GM12878 (cell line): Measurements from ENCODE around the gene NMT1. TPM values are rescaled to one million over a fixed set of nuclear protein-coding genes. Genes with fewer than 3 reads are reported as not detected.

Experiments used
- ASH2L ChIP-seq: fragments of 300-600, 200-600 bp; sonication (generic); IDR thresholded peaks from 2 replicates; pipeline ENCODE4 v1.6.1; 2017; ENCODE audit warnings: low read depth, mild to moderate bottlenecking, borderline replicate concordance
- ATF7 ChIP-seq: fragments of 450-650 bp; IDR thresholded peaks from 2 replicates; pipeline ENCODE4 v1.6.1; 2016; ENCODE audit warnings: low read depth, mild to moderate bottlenecking
- BCL3 ChIP-seq: IDR thresholded peaks from 2 replicates; pipeline ENCODE4 v1.6.1; 2011; ENCODE audit warnings: borderline replicate concordance, low read depth, mild to moderate bottlenecking, moderate library complexity, low read length; ENCODE audit not compliant: insufficient read depth, poor library complexity, severe bottlenecking
- CBFB ChIP-seq: IDR thresholded peaks from 2 replicates; pipeline ENCODE4 v1.6.1; 2016; ENCODE audit warnings: antibody characterized with exemption, low read depth
- CREM ChIP-seq: IDR thresholded peaks from 2 replicates; pipeline ENCODE4 v1.6.1; 2014; ENCODE audit warnings: antibody characterized with exemption, low read depth
- FOXM1 ChIP-seq: IDR thresholded peaks from 2 replicates; pipeline ENCODE4 v1.6.1; 2012; ENCODE audit warnings: low read depth, mild to moderate bottlenecking, inconsistent platforms, low read length, moderate library complexity
- IKZF1 ChIP-seq: fragments of 450-650 bp; conservative IDR thresholded peaks from 2 replicates; pipeline ENCODE4 v1.6.1; 2017; ENCODE audit warnings: antibody characterized with exemption, mild to moderate bottlenecking
- IRF3 ChIP-seq: fragments of 450-650 bp; IDR thresholded peaks from 2 replicates; pipeline ENCODE4 v1.6.1; 2014; ENCODE audit warnings: mild to moderate bottlenecking
- NBN ChIP-seq: fragments of 450-650 bp; IDR thresholded peaks from 2 replicates; pipeline ENCODE4 v1.6.1; 2016
- RUNX3 ChIP-seq: IDR thresholded peaks from 2 replicates; pipeline ENCODE4 v1.6.1; 2012; ENCODE audit warnings: low read length, inconsistent platforms
- SIN3A ChIP-seq: IDR thresholded peaks from 2 replicates; pipeline ENCODE4 v1.6.1; 2012; ENCODE audit warnings: low read depth, low read length, improper control_type of control experiment
- SRF ChIP-seq, 2 experiments: IDR thresholded peaks; 2 replicates each; pipeline ENCODE4 v1.6.1; 2011; ENCODE audit warnings: low read depth in 2 of 2, low read length in 2 of 2, mild to moderate bottlenecking in 1 of 2, moderate library complexity in 1 of 2
- STAT3 ChIP-seq: IDR thresholded peaks from 2 replicates; pipeline ENCODE4 v1.6.1; 2011; ENCODE audit warnings: low read depth, low read length, improper control_type of control experiment
- ZBED1 ChIP-seq: IDR thresholded peaks from 2 replicates; pipeline ENCODE4 v1.6.1; 2016; ENCODE audit warnings: borderline replicate concordance
- ZNF24 ChIP-seq: fragments of 450-650 bp; IDR thresholded peaks from 2 replicates; pipeline ENCODE4 v1.6.1; 2017; ENCODE audit warnings: antibody characterized with exemption, mild to moderate bottlenecking
- ZNF592 ChIP-seq: fragments of 450-650 bp; IDR thresholded peaks from 2 replicates; pipeline ENCODE4 v1.6.1; 2017; ENCODE audit warnings: mild to moderate bottlenecking, moderate library complexity
- polyA plus RNA-seq, 11 experiments: library from polyadenylated mRNA; depleted of rRNA in 4 of 11; unstranded in 6 of 11; stranded (reverse) in 5 of 11; fragments of >200 nt; fragmentation: Nextera tagmentation in 4 of 11; fragmentation: Illumina TruSeq in 1 of 11; extraction: Ambion mirVana in 4 of 11; extraction: Trizol in 1 of 11; gene quantifications; 1 replicate in 1 of 11; 2 replicates in 10 of 11; pipeline versions ENCODE4 v1.2.1 to v1.2.3, GENCODE V29; 2011 to 2016; ENCODE audit warnings: inconsistent platforms in 2 of 11, missing spikeins in 2 of 11, low read depth in 1 of 11
- total RNA-seq, 4 experiments: library from RNA; depleted of rRNA in 3 of 4; stranded (reverse); fragments of >200 nt in 3 of 4; fragmentation: Illumina TruSeq in 1 of 4; extraction: Trizol in 1 of 4; gene quantifications; 2 replicates each; pipeline versions ENCODE4 v1.2.1 to v1.2.3, GENCODE V29; 2013 to 2021
- TF ChIP-seq, protein P1 (sequence below): fragments of 450-650 bp; IDR thresholded peaks from 2 replicates; pipeline ENCODE4 v1.6.1; 2016; ENCODE audit warnings: mild to moderate bottlenecking
- TF ChIP-seq, protein P2 (sequence below): fragments of 450-650 bp; IDR thresholded peaks from 2 replicates; pipeline ENCODE4 v1.6.1; 2016; ENCODE audit warnings: mild to moderate bottlenecking, moderate library complexity, borderline replicate concordance

The NMT1 gene
- total and polyA plus RNA-seq, 10 of the 15 experiments (the other 5 are each of a cell fraction or from before 2014, with no cell fraction given) = 96.7 to 395 (median 222) TPM

DNA sequence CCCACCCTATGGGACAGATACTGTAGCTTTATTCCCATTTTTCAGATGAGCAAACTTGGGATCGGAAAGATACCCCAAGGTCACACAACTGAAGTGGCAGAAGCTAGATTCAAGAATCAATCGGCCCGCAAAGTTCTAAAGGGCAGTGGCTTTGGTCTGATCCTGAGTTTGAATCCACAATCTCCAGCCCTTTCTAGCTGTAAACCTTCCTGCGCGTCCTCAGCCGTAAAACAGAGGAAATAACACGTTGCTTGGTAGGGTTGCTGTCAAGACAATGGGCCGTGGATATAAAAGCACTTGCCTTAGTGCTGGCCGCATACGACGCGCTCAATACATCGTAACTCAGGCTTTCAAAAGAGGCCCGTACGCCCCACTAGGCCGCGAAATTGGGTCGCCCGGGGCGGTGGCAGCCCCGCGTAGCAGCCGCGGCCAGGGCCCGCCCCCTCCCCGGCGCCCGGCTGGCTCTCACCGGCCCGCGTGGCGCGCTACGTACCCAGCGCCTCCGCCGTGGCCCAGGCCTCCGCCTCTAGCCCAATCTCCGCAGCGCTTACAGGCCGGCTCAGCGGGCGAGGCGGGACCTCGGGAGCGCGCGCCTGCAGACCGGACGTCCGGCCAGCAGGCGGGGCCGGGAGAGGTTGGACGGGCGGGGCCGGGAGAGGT, 9.9 kb upstream of the NMT1 start, which contains the start of gene DCAKD (continued):
- TF ChIP-seq ZNF592 = 0 out of 2 replicates have a peak, but pooled peaks have one; percentile 47
- no peak for TF ChIP-seq CREM
- TF ChIP-seq STAT3 = no peak
- TF ChIP-seq ZNF24 = 0 out of 2 replicates have a peak, but pooled peaks have one; percentile 12
- TF ChIP-seq SRF (IDR thresholded peaks at IDR 0.05; ENCODE audit: low read depth in 2 of 2, low read length in 2 of 2) = 0 out of 4 replicates have a peak, but pooled peaks of 1 of the 2 experiments have one; percentile 2
- TF ChIP-seq ASH2L = no peak
- peak; percentile 51; the same call in 1 of the 2 replicates for TF ChIP-seq IRF3
- peak; percentile 30; the same call in 1 of the 2 replicates for TF ChIP-seq CBFB
- TF ChIP-seq NBN = no peak
- no peak for TF ChIP-seq BCL3
- peak; percentile 85 for TF ChIP-seq SIN3A
- peak; percentile 53 for TF ChIP-seq IKZF1
- TF ChIP-seq, protein P1, sequence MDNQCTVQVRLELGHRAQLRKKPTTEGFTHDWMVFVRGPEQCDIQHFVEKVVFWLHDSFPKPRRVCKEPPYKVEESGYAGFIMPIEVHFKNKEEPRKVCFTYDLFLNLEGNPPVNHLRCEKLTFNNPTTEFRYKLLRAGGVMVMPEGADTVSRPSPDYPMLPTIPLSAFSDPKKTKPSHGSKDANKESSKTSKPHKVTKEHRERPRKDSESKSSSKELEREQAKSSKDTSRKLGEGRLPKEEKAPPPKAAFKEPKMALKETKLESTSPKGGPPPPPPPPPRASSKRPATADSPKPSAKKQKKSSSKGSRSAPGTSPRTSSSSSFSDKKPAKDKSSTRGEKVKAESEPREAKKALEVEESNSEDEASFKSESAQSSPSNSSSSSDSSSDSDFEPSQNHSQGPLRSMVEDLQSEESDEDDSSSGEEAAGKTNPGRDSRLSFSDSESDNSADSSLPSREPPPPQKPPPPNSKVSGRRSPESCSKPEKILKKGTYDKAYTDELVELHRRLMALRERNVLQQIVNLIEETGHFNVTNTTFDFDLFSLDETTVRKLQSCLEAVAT = no peak
- TF ChIP-seq, protein P2, sequence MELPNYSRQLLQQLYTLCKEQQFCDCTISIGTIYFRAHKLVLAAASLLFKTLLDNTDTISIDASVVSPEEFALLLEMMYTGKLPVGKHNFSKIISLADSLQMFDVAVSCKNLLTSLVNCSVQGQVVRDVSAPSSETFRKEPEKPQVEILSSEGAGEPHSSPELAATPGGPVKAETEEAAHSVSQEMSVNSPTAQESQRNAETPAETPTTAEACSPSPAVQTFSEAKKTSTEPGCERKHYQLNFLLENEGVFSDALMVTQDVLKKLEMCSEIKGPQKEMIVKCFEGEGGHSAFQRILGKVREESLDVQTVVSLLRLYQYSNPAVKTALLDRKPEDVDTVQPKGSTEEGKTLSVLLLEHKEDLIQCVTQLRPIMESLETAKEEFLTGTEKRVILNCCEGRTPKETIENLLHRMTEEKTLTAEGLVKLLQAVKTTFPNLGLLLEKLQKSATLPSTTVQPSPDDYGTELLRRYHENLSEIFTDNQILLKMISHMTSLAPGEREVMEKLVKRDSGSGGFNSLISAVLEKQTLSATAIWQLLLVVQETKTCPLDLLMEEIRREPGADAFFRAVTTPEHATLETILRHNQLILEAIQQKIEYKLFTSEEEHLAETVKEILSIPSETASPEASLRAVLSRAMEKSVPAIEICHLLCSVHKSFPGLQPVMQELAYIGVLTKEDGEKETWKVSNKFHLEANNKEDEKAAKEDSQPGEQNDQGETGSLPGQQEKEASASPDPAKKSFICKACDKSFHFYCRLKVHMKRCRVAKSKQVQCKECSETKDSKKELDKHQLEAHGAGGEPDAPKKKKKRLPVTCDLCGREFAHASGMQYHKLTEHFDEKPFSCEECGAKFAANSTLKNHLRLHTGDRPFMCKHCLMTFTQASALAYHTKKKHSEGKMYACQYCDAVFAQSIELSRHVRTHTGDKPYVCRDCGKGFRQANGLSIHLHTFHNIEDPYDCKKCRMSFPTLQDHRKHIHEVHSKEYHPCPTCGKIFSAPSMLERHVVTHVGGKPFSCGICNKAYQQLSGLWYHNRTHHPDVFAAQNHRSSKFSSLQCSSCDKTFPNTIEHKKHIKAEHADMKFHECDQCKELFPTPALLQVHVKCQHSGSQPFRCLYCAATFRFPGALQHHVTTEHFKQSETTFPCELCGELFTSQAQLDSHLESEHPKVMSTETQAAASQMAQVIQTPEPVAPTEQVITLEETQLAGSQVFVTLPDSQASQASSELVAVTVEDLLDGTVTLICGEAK = no peak
- TF ChIP-seq ZBED1 = peak; percentile 62; the same call in 1 of the 2 replicates
- TF ChIP-seq FOXM1 = no peak
- no peak for TF ChIP-seq ATF7
- TF ChIP-seq RUNX3 = no peak
